ENCODE data around the gene TTC7B. TPM values are rescaled to one million over a fixed set of nuclear protein-coding genes. Genes with fewer than 3 reads are reported as not detected.

The TTC7B gene
- total and polyA plus RNA-seq, 7 donors, result 5.5 to 70.9 (median 46.8) TPM

- H3K4me3 ChIP-seq, result no peak overlapping the region
- H3K4me1 ChIP-seq, result peaks cover 0 to 52% (median 45%) of the 10 kb centered on the region in 4 donors
- H3K27me3 ChIP-seq, result no peaks in the 10 kb centered on the region
- H3K36me3 ChIP-seq, result no peaks in the 10 kb centered on the region
- intact Hi-C loops (cut with DNase I), result no loop called here
- TF ChIP-seq EP300 (IDR thresholded peaks at IDR 0.05) (no peak), POLR2AphosphoS5 (IDR thresholded peaks at IDR 0.05) (peak in 1 of 4 donors; percentile 10), POLR2A (IDR thresholded peaks at IDR 0.05) (no peak)
- TF ChIP-seq, protein P1, sequence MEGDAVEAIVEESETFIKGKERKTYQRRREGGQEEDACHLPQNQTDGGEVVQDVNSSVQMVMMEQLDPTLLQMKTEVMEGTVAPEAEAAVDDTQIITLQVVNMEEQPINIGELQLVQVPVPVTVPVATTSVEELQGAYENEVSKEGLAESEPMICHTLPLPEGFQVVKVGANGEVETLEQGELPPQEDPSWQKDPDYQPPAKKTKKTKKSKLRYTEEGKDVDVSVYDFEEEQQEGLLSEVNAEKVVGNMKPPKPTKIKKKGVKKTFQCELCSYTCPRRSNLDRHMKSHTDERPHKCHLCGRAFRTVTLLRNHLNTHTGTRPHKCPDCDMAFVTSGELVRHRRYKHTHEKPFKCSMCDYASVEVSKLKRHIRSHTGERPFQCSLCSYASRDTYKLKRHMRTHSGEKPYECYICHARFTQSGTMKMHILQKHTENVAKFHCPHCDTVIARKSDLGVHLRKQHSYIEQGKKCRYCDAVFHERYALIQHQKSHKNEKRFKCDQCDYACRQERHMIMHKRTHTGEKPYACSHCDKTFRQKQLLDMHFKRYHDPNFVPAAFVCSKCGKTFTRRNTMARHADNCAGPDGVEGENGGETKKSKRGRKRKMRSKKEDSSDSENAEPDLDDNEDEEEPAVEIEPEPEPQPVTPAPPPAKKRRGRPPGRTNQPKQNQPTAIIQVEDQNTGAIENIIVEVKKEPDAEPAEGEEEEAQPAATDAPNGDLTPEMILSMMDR (IDR thresholded peaks at IDR 0.05), result no peak
- no peaks in the 10 kb centered on the region for H3K9me3 ChIP-seq
- peak overlapping the region; percentile 71 to 84 (median 76) for H3K27ac ChIP-seq
- peak; percentile 74 for DNase-seq
- WGBS, 2 donors, result 75 to 82% methylated on average over 8 of the region's 8 CpGs
These were observed 192.0 kb downstream of the TTC7B start for GRCh38 chr14:90624227-90624626.

- Histone ChIP-seq H3K36me3 (peaks cover 0 to 6% (median 1%) of the 10 kb centered on the region in 4 donors), H3K9me3 (no peaks in the 10 kb centered on the region), H3K4me1 (peaks cover 0 to 23% (median 21%) of the 10 kb centered on the region in 4 donors), H3K27ac (no peak overlapping the region), H3K4me3 (no peak overlapping the region), H3K27me3 (no peaks in the 10 kb centered on the region)
- WGBS, 2 donors, result 96 to 97% methylated on average over 32 of the region's 32 CpGs
- no peak for DNase-seq
- intact Hi-C loops (cut with DNase I), result no loop called here
- no peak for TF ChIP-seq POLR2AphosphoS5 (IDR thresholded peaks at IDR 0.05)
- TF ChIP-seq, protein P1 (IDR thresholded peaks at IDR 0.05), result no peak
- TF ChIP-seq POLR2A (IDR thresholded peaks at IDR 0.05), result no peak
- TF ChIP-seq EP300 (IDR thresholded peaks at IDR 0.05), result no peak
These were observed 195.0 kb downstream of the TTC7B start for GRCh38 chr14:90621201-90621600.

DNA sequence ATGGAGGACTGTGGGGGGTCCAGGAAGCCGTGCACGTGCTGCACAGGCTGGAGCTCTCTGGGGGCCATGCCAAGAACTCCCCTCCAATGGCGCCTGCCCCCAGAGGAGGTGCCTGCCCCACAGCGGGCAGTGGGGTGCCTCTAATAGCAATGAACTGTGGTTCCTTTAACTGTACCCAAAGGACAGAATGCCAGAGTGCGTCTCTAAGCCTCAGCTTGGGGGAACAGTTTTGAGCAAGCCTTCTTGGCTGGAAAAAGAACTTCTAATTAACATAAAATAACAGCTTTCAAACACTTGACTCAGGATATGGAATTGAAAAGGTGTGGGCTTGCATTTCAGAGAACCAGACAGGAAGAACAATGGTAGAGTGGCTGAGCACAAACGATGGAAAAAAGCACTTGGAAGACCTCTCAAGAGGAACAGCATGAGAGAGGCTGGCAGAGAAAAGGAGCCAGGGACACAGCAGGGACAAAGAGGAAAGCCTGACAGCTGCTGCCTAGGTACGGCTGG is 195.6 kb downstream of the TTC7B start:
- no peaks in the 10 kb centered on the region for H3K27me3 ChIP-seq
- intact Hi-C loops (cut with DNase I), result no loop called here
- peaks cover 0 to 24% (median 19%) of the 10 kb centered on the region in 4 donors for H3K4me1 ChIP-seq
- TF ChIP-seq POLR2A (IDR thresholded peaks at IDR 0.05), result no peak
- TF ChIP-seq POLR2AphosphoS5 (IDR thresholded peaks at IDR 0.05), result no peak
- TF ChIP-seq, protein P1 (IDR thresholded peaks at IDR 0.05), result no peak
- TF ChIP-seq EP300 (IDR thresholded peaks at IDR 0.05), result no peak
- H3K36me3 ChIP-seq, result peaks cover 0 to 6% (median 1%) of the 10 kb centered on the region in 4 donors
- no peak overlapping the region for H3K27ac ChIP-seq
- H3K9me3 ChIP-seq, result no peaks in the 10 kb centered on the region
- 81 to 83% methylated on average over 7 of the region's 7 CpGs for WGBS, 2 donors
- DNase-seq, result no peak
- no peak overlapping the region for H3K4me3 ChIP-seq

GRCh38 chr14:90619911-90620310 is 196.3 kb downstream of the TTC7B start:
- no peaks in the 10 kb centered on the region for H3K27me3 ChIP-seq
- no peak overlapping the region for H3K27ac ChIP-seq
- peaks cover 0 to 6% (median 1%) of the 10 kb centered on the region in 4 donors for H3K36me3 ChIP-seq
- WGBS, 2 donors, result 95 to 96% methylated on average over 8 of the region's 8 CpGs
- intact Hi-C loops (cut with DNase I), result no loop called here
- no peaks in the 10 kb centered on the region for H3K9me3 ChIP-seq
- no peak for TF ChIP-seq POLR2AphosphoS5 (IDR thresholded peaks at IDR 0.05)
- no peak for TF ChIP-seq EP300 (IDR thresholded peaks at IDR 0.05)
- no peak for TF ChIP-seq POLR2A (IDR thresholded peaks at IDR 0.05)
- TF ChIP-seq, protein P1 (IDR thresholded peaks at IDR 0.05), result no peak
- H3K4me3 ChIP-seq, result no peak overlapping the region
- H3K4me1 ChIP-seq, result peaks cover 0 to 21% (median 16%) of the 10 kb centered on the region in 4 donors
- no peak for DNase-seq

GRCh38 chr14:90617961-90618360 is 198.3 kb downstream of the TTC7B start:
- peak; percentile 37 for DNase-seq
- H3K9me3 ChIP-seq, result no peaks in the 10 kb centered on the region
- TF ChIP-seq, protein P1 (IDR thresholded peaks at IDR 0.05), result no peak
- TF ChIP-seq POLR2AphosphoS5 (IDR thresholded peaks at IDR 0.05) (no peak), EP300 (IDR thresholded peaks at IDR 0.05) (no peak), POLR2A (IDR thresholded peaks at IDR 0.05) (no peak)
- no peak overlapping the region for H3K4me3 ChIP-seq
- WGBS, 2 donors, result 93 to 94% methylated on average over 7 of the region's 7 CpGs
- no peaks in the 10 kb centered on the region for H3K27me3 ChIP-seq
- intact Hi-C loops (cut with DNase I), result no loop called here
- peaks cover 0 to 6% (median 1%) of the 10 kb centered on the region in 4 donors for H3K36me3 ChIP-seq
- H3K27ac ChIP-seq, result no peak overlapping the region
- H3K4me1 ChIP-seq, result peaks cover 0 to 23% (median 9%) of the 10 kb centered on the region in 4 donors
